AG04450 (cell line): ENCODE results near the gene CHST13. TPM values are rescaled to one million over a fixed set of nuclear protein-coding genes. Genes with fewer than 3 reads are reported as not detected.

ENCODE experiments used
- CTCF ChIA-PET: fragments of 300-600, 350-600 bp; formaldehyde crosslinking; extraction: SDS; loops from one replicate; lab custom pipeline; 2022; ENCODE audit warnings: antibody characterized with exemption, inconsistent platforms; lab: Charles Lee
- POLR2A ChIA-PET: fragments of 350-600 bp; formaldehyde crosslinking; extraction: SDS; loops from one replicate; lab custom pipeline; 2021; ENCODE audit warnings: antibody characterized with exemption, inconsistent platforms; lab: Yijun Ruan, JAX
- DNase-seq: peaks from one replicate; pipeline ENCODE4 v3.0.0-alpha.2; 2011; ENCODE audit warnings: low read depth, low spot score
- H3K27ac ChIP-seq: one replicate; pipeline ENCODE4 v1.5.1; 2012; ENCODE audit warnings: low read depth, low read length, control low read depth
- H3K27me3 ChIP-seq: one replicate; pipeline ENCODE4 v1.6.0; 2012; ENCODE audit warnings: low read length; ENCODE audit not compliant: control insufficient read depth, insufficient read depth
- H3K4me3 ChIP-seq: 2 replicates; pipeline ENCODE4 v1.5.1; 2011; ENCODE audit warnings: mild to moderate bottlenecking, low read depth, low read length, control low read depth
- H3K9me3 ChIP-seq: 2 replicates; pipeline ENCODE4 v1.5.1; 2012; ENCODE audit warnings: low read length; ENCODE audit not compliant: control insufficient read depth, insufficient read depth
- polyA plus RNA-seq: library from polyadenylated mRNA; depleted of rRNA; stranded (reverse); fragments of >200 nt; gene quantifications from 2 replicates; pipeline ENCODE4 v1.2.3, GENCODE V29; 2011
- TF ChIP-seq, protein P1 (sequence below): IDR thresholded peaks from 2 replicates; pipeline ENCODE4 v1.5.1; 2011; ENCODE audit warnings: low read depth, low read length, control low read depth, inconsistent platforms

Gene CHST13
- polyA plus RNA-seq, 1 experiment: not detected

DNA sequence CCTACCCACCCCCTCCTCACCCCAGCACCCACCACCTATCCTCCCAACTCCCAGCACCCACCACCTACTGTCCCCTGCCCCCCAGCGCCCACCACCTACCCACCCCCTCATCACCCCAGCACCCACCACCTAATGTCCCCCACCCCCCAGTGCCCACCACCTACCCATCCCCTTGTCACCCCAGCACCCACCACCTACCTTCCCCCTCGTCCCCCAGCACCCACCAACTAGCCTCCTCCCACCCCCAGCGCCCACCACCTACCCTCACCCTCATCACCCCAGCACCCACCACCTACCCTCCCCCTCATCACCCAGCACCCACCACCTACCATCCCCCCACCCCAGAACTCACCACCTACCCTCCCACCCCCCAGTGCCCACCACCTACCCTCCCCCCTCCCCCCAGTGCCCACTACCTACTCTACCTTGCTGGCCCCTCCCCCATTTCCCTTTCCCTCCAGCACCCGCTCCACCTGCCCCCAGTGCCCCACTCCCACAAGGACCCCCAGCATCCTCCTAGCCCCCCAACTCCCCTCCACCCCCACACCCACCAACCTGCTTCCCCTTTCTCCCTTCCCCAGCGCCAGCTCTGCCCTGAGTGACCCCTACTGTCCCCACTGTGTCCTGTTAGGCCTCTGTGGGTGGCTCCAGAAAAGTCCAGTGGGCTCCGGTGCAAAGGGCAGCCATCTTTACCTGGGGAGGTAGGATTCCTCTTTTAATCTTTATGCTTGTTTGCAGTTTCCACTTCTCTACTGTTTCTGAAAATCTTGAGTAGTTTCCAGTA lies 7.6 kb upstream of the CHST13 start:
- H3K27me3 ChIP-seq: peaks cover 10% of the 10 kb centered on the region
- ChIA-PET POLR2A (no interaction called here), CTCF (no interaction called here)
- H3K27ac ChIP-seq: no peak overlapping the region
- DNase-seq: no peak
- H3K4me3 ChIP-seq: no peak overlapping the region
- TF ChIP-seq, protein P1, sequence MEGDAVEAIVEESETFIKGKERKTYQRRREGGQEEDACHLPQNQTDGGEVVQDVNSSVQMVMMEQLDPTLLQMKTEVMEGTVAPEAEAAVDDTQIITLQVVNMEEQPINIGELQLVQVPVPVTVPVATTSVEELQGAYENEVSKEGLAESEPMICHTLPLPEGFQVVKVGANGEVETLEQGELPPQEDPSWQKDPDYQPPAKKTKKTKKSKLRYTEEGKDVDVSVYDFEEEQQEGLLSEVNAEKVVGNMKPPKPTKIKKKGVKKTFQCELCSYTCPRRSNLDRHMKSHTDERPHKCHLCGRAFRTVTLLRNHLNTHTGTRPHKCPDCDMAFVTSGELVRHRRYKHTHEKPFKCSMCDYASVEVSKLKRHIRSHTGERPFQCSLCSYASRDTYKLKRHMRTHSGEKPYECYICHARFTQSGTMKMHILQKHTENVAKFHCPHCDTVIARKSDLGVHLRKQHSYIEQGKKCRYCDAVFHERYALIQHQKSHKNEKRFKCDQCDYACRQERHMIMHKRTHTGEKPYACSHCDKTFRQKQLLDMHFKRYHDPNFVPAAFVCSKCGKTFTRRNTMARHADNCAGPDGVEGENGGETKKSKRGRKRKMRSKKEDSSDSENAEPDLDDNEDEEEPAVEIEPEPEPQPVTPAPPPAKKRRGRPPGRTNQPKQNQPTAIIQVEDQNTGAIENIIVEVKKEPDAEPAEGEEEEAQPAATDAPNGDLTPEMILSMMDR: no peak
- H3K9me3 ChIP-seq: no peaks in the 10 kb centered on the region

DNA sequence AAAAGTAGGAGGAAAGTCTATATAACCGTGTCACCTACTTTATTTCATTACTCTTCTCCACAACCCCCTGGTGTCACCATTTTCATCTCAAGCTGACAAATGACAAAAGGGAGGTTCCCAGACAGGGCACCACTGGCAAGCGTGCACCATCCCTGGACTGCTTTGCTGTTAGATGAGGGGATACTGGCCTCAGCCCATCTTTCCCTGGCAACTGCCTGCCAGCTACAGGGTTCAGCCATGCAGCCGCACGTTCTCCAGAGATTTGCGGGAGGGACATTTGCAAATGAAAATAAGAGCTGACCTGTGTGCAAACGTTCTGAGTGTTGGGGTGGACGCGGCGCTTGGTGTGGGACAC lies 7.0 kb upstream of the CHST13 start:
- Histone ChIP-seq H3K27ac (no peak overlapping the region), H3K9me3 (no peaks in the 10 kb centered on the region), H3K4me3 (no peak overlapping the region), H3K27me3 (peaks cover 10% of the 10 kb centered on the region)
- DNase-seq: no peak
- TF ChIP-seq, protein P1: no peak
- ChIA-PET POLR2A (no interaction called here), CTCF (no interaction called here)

DNA sequence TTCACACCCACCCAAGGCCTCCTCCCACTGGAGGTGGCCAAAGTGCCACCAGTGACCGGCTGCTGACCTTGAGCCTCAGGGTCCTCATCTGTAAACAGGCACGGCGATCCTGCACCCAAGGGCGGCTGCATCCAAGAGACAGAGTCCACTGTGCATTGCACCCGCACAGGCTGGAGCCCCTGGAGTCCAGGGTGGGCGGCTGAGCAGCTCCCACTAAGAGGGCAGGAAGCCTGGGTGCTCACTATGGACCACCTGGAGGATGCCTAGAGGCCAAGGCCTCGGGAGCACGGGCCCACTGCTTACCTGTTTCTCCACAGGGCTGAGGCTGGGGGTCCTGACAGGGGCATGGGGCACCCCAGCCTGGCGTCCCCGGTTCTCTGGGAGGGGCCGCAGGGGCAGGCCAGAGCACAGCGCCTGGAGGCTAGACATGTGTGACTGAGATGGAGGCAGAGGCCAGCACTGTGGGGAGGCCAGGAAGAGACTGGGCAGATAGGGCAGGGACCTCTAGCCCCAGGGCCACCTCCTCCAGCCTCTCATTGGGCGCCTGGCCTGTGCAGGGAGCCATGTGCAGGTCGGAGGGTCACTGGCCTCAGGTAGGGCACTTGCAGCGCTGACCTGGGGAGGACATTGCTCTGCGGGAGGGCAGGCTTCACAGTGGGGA lies 6.5 kb upstream of the CHST13 start, which contains the start of gene UROC1:
Gene UROC1 (minus strand): TSS at position 483 of the 661 bp plus-strand sequence. CDS start 54 bp downstream, at position 429.
- DNase-seq: no peak
- no peak within 1 kb of the TSS for H3K4me3 ChIP-seq
- H3K27ac ChIP-seq: no peak within 1 kb of the TSS
- TF ChIP-seq, protein P1: no peak
- peaks cover 10% of the 10 kb centered on the region for H3K27me3 ChIP-seq
- POLR2A ChIA-PET: no interaction called here
- no peaks in the 10 kb centered on the region for H3K9me3 ChIP-seq
- CTCF ChIA-PET: no interaction called here

DNA sequence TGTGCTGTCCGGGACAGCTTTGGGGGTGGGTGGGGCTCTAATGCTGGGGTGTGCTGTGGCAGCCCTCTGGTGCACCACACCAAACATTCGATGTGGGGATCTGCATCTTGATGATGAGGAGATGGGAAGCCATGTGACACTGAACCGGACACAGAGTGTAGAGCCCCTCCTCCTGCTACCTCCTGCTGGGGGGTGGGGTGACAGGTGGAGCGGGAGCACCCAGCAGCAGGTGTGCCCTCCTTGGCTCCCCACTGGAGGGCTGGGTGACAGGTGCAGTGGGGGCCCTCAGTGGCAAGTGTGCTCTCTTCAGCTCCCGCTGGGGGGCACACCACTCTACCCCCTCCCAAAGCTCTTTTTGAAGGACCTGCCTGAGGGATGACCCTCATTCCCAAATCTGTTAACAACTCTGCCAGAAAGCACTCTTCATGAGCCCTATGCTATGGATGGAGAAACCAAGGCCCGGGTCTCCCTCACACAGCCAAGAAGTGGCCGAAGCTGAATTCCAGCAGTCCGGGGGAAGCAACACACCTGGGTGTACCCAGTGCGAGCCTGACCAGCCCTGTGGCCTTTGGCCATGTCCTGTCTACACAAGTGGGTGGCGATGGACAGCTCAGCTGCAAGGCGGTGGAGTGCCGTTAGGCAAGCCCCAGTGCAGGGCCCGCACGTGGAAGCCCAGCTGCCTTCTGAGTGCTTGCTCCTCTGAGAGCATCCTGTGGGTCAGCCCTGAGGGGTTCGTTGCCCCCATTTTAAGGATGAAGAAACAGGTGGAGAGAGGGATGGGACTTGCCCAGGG lies 5.8 kb upstream of the CHST13 start:
- CTCF ChIA-PET: interaction anchor here (1.1 kb wide), 1 partner anchor 9 kb away, joined by 4 read pairs; no protein-coding TSS in a partner anchor
- no peak for DNase-seq

More for the DNA sequence above, 5.8 kb upstream of the CHST13 start:
- no peaks in the 10 kb centered on the region for H3K9me3 ChIP-seq
- POLR2A ChIA-PET: no interaction called here
- peaks cover 15% of the 10 kb centered on the region for H3K27me3 ChIP-seq
- H3K27ac ChIP-seq: no peak overlapping the region
- TF ChIP-seq, protein P1: no peak
- H3K4me3 ChIP-seq: no peak overlapping the region
